ENCODE results near the gene GLTP.
A peak's percentile ranks its signal among the peaks of the same experiment; 100 is the strongest.

DNA sequence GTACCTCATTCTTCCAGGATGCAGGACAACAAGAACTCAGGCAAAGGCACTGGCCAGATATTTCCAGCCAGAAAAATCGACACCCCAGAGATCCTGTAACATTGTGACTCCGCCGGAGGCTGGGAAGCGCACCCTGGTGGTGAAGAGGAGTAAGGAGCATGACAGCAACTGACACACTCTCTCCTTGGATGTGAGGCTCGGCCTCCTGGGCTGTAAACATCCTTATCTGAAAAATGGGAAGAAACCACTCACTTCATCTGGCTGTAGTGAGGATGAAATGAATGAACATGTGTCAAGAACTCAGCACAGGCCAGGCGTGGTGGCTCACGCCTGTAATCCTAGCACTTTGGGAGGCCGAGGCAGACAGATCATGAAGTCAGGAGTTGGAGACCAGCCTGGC, 47.3 kb upstream of the GLTP start:
- TF ChIP-seq, protein P1, sequence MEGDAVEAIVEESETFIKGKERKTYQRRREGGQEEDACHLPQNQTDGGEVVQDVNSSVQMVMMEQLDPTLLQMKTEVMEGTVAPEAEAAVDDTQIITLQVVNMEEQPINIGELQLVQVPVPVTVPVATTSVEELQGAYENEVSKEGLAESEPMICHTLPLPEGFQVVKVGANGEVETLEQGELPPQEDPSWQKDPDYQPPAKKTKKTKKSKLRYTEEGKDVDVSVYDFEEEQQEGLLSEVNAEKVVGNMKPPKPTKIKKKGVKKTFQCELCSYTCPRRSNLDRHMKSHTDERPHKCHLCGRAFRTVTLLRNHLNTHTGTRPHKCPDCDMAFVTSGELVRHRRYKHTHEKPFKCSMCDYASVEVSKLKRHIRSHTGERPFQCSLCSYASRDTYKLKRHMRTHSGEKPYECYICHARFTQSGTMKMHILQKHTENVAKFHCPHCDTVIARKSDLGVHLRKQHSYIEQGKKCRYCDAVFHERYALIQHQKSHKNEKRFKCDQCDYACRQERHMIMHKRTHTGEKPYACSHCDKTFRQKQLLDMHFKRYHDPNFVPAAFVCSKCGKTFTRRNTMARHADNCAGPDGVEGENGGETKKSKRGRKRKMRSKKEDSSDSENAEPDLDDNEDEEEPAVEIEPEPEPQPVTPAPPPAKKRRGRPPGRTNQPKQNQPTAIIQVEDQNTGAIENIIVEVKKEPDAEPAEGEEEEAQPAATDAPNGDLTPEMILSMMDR (conservative IDR thresholded peaks at IDR 0.05; ENCODE audit: low read length), result peak; percentile 73
- TF ChIP-seq EZH2phosphoT487 (IDR thresholded peaks at IDR 0.05; ENCODE audit: borderline replicate concordance), result no peak
